DMS79 (cell line): ENCODE measurements around the gene NLK.
"Not testable (repeated sequence)": the region's sequence is repeated elsewhere in the genome, so short reads cannot be mapped to it uniquely, and the experiment has no call there.

Experiments used
- DNase-seq: peaks from one replicate; lab custom pipeline; 2025; lab: John Stamatoyannopoulos, UW

NLK gene

DNA sequence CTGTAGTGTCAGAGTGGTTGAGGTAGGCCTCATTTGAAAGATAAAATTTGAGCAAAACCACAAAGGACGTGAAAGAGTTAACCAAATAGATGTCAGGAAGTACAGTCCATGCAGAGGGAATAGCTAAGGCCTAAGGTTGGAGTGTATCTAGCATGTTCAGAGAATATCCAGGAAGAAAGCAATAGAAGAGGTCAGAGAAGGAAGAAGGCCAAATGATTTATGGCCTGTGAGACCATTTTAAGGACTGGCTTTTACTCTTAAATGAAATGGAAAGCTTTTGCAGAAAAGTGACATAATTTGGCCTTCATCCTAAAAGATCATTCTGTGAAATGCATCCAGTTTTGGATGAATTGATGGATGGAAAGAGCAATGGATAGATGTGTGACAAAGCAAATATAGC lies 116.5 kb downstream of the NLK start:
- DNase-seq: no peak

- DNase-seq: no peak
Observed at GRCh38 chr17:28159924-28160323, 117.4 kb downstream of the NLK start.

- no peak for DNase-seq
Observed at GRCh38 chr17:28160610-28161009, 118.1 kb downstream of the NLK start.

DNA sequence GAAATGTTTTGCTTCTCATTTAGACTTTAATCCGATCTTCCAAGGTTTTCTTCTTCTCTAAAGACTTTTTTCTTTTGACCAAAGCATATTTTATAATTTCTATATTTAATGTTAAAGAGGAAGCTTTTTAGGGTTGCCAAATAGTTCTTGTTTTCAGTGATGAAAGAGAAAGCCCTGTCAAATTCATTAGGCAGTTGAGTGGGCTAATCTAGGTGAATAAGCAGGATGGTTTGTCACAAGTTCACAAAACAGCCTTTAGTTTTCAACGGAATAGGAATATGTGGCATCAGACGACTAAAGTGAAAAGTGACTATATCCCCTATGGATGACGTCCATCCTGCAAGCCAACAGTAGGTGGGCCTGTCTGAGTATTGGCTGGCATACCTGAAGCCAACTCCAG lies 118.8 kb downstream of the NLK start:
- DNase-seq: no peak

- DNase-seq: no peak
Observed at GRCh38 chr17:28166478-28166877, 124.0 kb downstream of the NLK start.

GRCh38 chr17:28169621-28170349 lies 127.3 kb downstream of the NLK start:
- no peak for DNase-seq

- no peak for DNase-seq
Observed at GRCh38 chr17:28170771-28171170, 128.3 kb downstream of the NLK start.

DNA sequence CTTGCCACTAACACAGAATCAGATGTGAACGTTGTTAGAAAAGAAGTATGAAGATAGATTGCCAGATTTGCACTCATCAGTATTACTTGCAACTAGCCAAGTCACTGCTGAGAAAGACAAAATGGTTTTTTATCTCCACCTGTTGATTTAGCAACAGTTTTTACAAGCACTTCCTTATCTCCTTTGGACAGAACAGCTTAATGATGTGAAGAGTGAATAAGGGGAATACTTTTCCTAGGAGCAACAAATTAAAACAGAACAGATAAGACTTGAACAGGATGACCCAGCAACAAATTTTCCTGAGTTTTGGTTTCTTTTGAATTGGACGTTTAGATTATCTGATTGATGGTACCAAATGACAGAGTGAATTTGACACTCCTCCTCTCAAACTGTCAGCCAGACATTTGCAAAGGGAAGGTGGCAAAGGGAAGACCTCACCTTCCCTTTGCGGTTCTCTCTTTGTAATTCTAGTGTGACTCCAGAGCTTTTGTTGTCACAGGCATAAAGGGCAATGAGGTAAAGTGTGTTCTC lies 130.6 kb downstream of the NLK start:
- no peak for DNase-seq

DNA sequence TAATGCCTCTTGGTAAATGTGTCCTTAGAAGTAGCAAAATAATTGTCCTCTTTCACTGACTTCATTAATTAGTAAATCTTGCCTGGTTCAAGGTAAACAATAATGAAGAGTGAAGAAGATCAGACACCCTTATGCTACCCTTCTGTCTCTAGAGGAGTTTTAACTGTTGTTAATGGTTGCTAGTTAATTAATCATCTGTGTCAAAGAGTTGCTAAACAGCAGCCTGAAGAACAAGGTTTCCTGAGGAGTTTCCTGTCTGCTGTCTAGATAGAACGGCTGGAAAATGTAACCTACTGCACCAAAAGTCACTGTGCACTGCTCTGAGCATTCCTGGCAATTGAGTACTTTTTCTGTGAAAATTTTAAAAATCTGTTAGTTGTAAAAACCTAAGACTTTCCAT lies 131.3 kb downstream of the NLK start:
- no peak for DNase-seq

GRCh38 chr17:28174352-28175046 lies 132.0 kb downstream of the NLK start:
- peak; percentile 85 for DNase-seq

DNA sequence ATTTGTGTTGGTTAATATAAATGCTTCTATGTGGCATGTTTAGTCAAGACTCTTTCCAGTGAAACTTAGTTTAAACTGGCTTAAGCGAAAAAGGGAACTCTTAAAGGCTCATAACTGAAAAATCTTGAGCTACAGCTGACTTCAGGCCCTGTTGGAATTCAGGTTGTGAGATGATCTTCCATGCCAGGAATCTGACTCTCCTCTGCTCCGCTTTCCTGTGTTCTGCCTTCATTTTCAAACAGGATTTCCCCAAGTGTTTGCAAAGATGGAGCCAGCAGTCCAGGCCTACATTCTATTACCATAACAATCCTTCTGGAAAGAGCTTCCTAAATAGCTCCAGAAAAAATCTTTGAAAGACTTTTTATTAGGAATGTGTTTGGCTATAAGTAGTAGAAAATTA lies 134.9 kb downstream of the NLK start:
- DNase-seq: no peak

DNA sequence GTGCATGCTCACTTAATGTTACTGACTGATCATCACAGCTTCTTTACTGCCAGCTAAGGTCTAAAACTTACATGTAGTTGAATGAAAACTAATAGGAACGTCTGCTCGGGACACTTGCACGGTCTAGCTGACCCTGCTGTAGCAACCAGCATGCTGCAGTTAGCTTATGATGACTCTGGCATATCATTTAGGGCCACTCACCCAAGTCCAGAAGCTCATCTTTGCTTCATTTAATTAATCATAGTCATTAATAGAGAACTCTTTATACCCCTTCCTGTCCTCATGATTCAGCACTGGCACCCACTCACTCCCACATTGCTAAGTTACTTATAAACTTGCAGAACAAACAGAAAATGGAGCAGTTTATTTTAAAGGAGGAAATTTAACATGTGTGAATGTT lies 136.3 kb downstream of the NLK start:
- DNase-seq: no peak

- DNase-seq: no peak
Observed at GRCh38 chr17:28180449-28180848, 138.0 kb downstream of the NLK start.

DNA sequence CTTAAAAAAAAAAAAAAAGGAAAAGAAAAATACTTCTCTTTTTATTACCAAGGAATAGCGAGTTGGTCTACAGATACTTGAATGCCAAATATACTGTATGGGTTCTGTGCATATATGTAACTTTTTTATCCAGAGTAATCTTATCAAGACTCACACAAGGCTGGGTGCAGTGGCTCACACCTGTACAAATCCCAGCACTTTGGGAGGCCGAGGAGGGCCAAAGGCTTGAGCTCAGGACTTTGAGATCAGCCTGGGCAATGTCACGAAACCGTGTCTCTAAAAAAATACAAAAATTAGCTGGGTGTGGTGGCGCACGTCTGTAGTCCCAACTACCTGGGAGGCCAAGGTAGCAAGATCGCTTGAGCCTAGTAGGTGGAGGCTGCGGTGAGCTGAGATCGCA lies 139.1 kb downstream of the NLK start:
- no peak for DNase-seq

GRCh38 chr17:28182559-28182958 lies 140.1 kb downstream of the NLK start:
- DNase-seq: no peak

GRCh38 chr17:28185658-28186057 lies 143.2 kb downstream of the NLK start:
- DNase-seq: no peak

- DNase-seq: not testable (repeated sequence)
Observed at GRCh38 chr17:28186472-28186871, 144.0 kb downstream of the NLK start.

- DNase-seq: no peak
Observed at GRCh38 chr17:28187931-28188330, 145.5 kb downstream of the NLK start.

- no peak for DNase-seq
Observed at GRCh38 chr17:28188841-28189263, 146.4 kb downstream of the NLK start.

DNA sequence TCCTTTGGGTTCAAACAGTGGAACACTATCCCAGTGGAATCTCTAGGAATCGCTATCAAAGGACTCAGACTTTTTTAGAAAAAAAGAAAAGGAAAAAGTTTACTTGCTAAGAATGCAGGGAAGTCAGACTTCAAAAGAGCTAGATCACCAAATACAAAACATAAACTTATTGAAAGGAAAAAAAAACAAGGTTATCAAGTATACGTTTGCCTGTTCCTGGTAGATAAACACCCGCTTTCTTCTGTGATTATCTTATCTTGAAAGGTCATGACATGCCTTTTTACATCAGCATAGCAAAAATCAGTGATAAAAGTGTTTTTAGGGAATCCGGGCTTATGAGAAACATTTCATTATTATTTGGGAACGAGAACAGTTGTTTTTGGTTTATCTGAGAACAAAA lies 147.2 kb downstream of the NLK start:
- no peak for DNase-seq

DNA sequence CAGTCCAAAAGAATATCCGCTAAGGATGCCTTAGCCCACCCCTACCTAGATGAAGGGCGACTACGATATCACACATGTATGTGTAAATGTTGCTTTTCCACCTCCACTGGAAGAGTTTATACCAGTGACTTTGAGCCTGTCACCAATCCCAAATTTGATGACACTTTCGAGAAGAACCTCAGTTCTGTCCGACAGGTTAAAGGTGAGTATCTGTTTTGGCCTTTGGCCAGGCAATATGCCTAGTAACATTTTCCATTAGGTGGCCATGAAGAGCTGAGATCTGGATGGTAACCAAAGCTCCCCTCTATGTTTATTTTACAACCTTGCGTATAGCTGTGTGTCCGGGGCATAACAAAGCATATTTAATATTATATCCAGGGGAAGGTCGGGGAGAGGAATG lies 148.5 kb downstream of the NLK start:
- DNase-seq: no peak

DNA sequence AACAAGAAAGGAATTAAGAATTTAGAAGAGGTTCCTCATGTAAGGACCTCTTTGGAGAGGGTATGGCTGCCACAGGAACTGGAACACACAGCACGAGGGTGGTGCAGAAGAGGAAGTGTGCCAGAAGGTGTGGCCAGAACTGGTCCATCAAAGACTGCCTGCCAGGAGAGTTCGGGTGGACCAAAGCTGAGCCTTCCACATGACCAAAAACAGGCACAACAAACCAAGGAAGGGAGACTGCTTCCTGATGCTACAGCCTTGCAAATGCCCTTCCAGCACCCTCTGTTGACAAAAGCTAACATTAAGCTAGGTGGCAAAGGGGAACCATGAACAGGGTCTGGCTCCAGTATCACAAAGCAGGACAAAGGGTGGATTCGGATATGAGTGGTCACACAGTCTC lies 150.8 kb downstream of the NLK start:
- no peak for DNase-seq

GRCh38 chr17:28194382-28194781 lies 151.9 kb downstream of the NLK start:
- DNase-seq: no peak

DNA sequence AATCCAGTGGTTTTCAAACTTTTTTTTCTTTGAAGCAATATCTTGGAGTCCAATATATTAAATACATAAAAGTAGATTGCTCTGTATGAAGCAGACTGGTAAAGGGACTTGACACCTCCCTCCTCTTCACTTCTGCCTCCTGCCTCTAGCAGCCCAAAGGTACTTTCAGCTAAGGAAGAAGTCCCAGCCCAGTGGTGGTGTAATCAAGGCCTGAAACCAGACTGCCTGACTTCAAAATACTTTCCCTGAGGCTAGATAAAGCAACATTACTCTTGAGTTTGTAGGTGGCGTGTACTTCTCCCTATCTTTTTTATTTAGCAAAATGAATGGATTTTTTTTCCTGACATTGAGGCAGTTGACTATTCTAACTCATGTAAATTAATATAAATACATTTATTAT lies 154.2 kb downstream of the NLK start:
- no peak for DNase-seq
